GM19328 (cell line): ENCODE measurements around the gene MED10.
A peak's percentile ranks its signal among the peaks of the same experiment; 100 is the strongest.

ENCODE experiments used
- ATAC-seq: cut with Tn5 transposase; IDR thresholded peaks from one replicate; pipeline ENCODE4 v1.9.1; 2021; ENCODE audit warnings: mild to moderate bottlenecking, moderate library complexity; ENCODE audit not compliant: unreplicated experiment

Gene MED10

DNA sequence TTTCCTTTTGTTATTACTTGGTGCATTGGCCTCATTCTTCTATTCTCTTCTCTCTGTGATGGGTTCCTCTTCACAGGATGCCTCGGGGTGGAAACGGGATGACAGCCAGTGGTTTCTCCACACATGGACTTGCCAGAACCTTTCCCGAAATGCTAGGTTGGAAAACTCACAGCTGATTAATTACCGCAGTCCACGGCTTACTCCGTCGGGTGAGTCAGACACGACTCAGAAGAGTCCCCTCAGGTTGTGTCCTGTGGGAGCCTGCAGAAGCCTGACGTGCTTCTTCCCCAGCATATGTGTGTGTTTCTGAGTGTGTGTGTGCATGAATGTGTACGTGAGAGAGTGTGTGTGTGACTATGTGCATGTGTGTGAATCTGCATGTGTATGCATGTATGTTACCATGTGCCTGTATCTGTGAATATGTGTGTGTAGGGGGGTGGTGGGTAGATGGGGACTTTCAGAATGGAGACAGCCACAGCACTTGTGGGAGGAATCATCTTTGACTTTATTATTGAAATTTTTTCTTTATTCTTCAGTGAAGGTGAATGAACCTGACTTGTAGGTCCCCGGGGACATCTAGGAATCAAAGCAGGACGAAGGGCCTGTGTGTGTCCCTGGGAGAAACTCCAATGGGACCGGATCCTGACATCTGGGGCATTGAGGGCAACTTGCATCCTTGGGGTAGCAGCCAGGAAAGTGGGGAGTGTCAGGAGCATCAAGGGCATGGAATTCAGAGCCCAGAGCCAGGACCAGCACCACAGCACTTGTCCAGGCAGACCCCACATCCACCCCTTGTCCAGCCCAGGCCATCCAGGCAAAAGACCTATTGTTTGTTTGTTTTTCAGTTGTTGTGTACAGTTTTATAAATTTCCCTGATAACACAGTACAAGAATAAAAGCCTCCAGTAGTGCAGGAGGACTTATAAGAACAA lies 21.9 kb upstream of the MED10 start:
- no peak for ATAC-seq

DNA sequence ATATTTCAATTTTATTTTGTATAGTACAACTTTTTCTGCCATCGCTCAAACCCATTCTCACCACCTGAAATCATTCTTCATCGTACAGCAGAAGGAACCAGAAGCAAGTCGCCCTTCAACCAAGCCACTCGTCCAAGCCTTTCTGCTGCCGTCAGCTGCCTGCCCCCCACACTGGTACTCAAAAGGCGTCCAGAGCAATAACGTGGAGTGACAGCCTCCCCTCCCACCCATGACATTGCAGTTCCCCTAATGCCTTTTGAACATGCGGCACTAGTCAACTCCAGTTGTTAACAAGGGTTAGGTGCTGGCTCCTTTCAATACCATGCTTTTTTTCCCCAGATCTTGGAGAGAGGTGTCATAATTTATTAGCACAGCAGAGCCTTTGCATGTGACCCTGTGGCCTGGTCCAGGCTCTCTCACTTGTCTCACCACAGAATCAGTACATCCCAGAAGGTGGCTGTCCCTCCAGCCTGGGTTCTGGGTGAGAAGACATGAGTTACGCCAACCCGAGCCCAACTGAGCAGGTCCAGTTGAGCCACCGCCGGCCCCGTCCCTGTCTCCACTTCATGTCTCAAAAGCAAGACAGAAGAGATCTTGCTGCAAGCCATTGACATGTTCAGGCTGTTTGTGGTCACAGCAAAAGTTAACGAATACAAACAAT lies 20.4 kb upstream of the MED10 start:
- no peak for ATAC-seq

DNA sequence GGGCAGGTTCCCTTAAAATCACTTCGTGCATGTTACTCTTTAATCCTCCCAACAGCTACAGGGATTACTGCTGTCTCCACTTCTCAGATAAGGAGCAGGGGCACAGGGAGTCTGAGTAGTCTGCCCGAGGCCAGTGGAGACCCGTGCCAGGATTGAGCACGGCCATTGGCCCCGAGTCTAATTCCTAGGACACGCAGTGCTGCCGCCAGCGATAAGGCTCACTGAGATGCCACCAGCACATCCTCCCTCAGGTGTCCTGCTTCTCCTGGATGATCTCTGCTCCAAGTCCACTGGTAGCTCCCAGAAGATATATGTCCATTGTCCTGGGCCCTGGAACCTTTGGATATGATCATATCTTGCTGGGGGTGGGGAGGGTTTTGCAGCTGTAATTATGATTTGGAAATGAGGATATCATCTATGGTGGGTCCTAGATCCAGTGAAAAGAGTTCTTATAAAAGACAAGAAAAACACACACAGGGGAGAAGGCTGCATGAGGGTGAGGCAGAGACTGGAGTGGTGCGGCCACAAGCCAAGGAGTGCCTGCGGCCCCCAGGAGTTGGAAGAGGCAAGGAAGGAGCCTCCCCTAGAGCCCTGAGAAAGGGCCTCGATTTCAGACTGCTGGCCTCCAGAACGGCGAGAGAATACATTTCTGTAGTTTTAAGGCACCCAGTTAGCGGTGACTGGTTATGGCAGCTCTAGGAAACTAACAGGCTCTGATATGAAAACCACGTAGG lies 19.4 kb upstream of the MED10 start:
- no peak for ATAC-seq

DNA sequence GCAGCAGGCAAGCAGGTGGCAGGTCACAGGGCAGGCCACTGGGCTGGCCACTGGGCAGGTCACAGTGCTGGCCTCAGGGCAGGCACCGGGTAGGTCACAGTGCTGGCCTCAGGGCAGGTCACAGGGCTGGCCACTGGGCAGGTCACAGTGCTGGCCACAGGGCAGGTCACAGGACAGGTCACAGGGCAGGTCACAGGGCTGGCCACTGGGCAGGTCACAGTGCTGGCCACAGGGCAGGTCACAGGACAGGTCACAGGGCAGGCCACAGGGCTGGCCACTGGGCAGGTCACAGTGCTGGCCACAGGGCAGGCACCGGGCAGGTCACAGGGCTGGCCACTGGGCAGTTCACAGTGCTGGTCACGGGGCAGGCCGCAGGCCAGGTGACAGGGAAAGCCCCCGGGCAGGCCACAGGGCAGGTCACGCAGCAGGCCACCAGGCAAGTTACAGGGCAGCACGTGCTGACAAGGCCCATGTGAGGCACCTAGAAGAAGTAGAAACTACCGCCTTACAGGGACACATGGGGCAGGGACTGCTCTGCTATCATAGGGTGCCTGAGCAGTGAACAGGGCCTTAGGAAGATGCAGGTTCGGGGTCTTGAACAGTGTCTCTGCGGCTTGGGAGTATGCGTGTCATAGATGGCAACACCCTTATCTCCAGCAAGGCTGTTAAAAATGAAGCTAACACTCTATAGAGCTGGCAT lies 18.6 kb upstream of the MED10 start:
- no peak for ATAC-seq

DNA sequence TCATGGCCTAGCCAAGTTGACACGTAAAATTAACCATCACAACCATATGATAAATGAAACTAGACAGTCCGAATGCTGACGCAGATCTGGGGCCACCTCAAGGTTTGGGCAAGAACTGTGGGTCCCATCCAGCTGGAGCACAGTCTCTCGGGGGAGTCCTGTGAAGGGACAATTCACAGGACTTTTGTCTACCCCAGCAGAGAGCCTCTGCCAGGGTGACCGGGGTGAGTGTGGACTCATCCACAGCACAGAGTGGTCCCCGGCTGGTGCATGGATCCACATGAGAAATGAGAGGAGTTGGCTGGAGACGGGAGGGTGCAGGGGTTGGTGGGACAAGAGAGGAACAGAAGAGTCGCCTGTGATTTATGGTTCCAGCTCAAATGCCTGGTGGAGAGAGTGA lies 17.7 kb upstream of the MED10 start:
- ATAC-seq = no peak

DNA sequence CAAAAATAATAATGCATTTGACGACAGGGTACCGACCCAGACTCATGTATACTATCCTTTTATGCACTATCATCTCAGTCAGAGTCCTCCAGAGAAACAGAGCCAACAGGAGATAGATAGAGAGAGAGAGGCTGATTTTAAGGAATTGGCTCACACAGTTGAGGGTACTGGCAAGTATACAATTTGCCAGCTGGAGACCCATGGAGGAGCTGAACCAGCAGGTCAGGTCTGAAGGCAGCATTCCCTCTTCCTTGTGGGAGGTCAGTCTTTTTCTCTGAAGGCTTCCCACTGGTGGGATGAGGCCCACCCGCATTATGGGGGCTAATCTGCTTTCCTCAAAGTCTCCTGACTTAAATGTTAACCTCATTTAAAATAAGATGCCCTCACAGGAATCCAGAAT lies 17.3 kb upstream of the MED10 start:
- no peak for ATAC-seq

DNA sequence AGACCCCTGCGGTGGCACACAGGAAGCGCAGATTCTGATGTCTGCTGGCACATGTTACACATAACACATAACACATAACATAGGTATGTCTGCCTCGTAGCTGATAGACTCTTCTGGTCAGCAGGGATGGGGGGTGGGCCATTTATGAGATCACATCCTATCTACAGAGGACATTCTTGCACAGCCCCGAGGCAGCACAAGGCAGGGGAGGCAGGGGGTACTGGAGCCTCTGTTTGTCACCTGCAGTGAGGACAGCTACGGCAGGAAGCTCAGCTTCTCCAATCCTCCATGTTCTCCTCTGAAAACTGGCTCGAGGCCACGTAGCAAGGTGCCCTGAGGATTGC lies 16.7 kb upstream of the MED10 start:
- no peak for ATAC-seq

DNA sequence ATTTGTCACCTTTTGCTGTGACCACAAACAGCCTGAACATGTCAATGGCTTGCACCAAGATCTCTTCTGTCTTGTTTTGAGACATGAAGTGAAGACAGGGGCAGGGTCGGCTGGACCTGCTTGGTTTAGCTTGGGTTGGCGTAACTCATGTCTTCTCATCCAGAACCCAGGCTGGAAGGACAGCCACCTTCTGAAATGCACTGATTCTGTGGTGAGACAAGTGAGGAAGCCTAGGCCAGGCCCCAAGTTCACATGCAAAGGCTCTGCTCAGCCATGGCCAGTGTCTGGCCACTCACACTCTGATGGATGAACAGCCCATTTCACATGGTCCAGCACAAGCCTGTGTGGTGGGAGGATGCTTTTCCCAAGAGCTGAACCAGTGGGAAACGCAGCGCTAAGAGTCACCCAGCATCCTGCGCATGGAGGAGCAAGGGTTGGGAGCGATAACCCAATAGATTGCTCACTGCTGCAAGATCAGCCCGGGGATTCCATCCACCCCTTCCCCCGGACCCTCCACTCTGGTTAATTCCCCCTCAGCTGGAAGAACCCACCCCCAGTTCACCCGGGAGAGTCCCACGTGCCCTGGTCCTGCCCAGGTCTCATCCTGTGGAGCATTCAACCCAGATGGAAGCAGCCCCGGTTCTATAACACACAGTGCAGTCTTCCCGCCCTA lies 16.2 kb upstream of the MED10 start:
- no peak for ATAC-seq

DNA sequence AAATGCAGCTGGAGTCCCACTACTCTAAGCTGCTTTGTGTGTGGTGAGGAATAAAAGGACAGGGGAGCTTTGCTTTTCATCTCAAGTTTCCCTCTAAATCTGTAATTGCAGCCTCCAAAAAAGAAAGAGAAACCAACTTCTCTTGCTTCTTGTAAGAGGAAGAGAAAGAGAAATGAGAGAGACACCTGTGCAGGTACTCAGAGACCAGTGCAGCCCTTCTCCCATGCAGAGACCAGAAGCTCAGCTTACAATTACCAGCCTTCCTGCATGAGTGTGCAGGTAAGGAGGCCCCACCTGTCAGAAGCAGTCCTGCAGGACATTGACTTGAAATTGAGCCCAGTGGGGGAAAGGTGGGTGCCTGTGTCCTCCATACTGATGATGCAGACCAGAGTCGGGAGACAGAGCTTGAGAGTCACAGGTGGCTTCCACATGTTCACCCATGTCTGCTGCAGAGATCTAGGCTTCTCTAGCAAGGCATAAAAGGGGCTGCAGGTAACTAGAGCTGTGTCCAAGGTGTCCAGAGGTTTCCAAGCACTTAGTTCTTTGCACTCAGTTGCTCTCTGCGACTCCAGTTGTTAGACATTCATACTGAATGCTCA lies 15.3 kb upstream of the MED10 start:
- no peak for ATAC-seq

DNA sequence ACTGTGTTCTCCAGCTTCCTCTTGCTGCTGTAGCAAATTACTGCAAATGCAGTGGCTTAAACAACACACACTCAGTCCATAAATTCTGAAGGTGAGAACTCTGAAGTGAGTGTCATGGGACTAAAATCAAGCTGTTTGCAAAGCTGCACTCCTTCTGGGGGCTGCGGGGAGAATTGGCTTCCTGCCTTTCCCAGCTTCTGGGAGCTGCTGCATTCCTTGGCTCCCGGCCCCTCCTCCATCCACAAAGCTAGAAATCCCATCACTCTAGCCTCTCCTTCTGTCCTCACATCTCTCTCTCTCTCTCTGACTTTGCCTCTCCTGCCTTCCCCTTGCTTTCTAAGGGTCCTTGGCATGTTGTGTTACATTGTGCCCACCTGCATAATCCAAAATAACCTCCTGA lies 14.2 kb upstream of the MED10 start:
- no peak for ATAC-seq

DNA sequence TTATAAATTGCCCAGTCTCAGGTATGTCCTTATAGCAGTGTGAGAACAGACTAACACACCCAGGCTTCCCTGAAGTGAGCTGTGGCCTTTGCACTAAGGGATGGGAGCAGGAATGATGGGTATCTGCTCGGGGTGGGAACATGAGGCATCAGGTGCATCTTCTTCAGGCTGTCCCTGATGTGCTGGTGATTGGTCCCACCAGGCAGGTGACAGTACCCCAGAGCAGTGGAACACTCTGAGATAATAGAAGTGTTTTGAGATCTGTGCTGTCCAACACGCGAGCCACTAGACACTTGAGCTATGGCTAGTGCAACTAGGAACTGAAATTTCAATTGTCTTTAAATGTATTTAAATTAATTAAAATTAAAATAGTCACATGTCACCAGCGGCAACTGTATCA lies 12.8 kb upstream of the MED10 start:
- no peak for ATAC-seq

DNA sequence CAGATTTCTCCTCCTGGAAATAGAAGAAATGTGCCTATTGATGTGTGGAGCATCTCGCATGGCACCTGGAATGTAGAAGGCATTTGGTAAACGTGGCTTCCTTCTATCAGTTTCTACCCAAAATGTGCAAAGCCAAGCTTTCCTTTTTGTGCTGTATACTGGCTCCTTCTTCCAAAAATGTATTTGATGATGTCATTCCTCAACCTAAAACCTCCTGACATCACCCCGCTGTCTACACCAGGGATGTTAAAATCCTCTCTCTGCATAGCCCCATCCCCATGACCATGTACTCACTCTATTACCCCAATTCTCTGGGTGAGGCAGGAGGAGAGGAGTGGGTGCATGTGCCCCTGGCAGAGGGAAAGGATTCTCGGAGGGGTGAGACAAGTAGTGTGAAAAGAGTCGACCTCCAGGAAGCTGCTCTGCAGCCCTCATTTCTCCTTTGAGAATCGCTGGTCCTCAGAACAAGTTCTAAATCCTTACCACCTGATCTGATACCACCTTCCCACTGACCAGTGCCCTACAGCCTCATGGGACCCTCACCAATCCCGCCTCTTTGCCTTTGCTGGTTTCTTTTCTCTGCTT lies 11.7 kb upstream of the MED10 start:
- ATAC-seq = no peak

DNA sequence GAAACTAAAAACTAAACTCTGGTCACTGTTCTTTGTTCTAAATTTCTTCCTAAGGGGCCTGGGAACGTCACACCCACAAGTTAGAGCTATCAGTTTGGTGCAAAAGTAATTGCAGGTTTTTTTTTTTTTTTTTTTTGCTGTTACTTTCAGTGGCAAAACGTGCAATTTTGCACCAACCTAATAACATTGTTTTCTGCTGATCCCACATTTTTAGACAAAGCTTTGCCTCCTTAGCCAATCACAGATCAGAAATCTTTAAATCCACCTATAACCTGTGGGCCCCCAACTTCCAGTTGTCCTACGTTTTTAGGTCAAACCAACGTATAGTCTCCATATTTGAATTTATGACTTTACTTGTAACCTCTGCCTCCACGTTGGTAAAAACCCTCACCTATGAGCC lies 11.1 kb upstream of the MED10 start:
- ATAC-seq = no peak

DNA sequence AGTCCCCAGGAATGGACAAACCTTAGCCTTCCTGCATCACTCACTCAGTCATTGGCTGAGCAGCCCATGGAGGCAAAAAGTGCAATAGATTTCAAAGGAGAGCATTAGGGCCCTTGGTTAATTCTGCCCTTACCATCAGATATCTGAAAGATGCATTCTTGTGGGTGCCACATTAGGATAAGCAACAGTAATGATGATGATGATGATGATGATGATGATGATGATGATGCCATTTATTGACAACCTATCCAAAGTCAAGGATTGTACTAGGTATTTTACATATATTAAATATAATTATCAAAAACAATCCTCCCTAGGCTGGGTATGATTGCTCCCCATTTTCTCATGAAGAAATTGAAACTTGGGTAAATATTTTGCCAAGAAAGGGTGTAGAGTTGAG lies 9.6 kb upstream of the MED10 start:
- ATAC-seq = no peak

DNA sequence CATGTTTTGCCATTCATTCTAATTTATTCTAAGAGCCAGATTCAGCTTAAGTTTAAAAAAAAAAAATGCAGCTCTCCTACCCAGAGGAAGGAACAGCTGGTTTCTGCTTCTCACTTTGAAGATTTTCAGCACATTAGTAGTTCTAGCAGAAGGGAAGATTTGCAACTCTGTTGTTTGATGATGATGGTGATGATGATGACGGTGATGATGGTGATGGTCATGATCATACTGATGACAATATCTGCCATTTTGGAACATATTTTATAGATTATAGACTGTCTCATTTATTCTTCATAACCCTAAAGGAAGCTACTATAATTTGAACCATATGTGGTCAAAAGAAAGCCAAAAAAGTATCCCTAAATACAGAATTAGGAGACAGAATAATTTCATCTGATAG lies 7.9 kb upstream of the MED10 start:
- ATAC-seq = no peak

DNA sequence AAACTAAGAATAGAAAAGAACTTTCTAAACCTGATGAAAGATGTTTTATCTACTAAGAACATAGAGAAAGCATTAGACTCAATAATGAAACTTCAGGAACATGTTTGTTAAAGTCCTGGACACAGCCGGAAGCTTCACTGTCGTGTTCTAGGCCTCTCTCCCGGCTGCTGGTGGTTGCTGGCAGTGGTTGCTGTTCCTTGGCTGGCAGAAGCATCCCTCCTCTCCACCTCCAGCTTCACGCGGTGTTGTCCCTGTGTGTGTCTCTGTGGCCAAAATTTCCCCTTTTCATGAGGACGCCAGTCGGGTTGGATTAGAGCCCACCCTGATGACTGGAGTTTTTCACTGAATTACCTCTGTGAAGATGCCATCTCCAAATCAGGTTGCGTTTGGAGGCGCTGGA lies 6.5 kb upstream of the MED10 start:
- no peak for ATAC-seq

DNA sequence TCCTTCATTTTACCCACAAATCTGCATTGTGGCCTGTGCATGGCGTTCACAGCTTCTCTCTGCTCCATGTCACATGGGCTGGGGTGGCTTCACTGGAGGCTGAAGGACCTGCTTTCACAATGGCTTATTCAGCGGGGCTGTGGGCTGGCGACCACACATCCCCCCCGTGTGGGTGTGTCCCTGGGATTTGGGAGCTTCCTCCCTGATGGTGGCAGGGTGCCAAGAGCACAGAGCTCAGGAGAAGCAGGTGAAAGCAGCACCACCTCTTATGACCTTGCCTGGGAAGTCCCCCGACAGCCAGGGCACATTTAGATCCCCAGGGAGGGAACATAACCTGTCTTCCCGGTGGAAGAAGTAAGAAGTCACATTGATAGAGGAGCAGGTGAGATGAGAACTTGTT lies 5.0 kb upstream of the MED10 start:
- no peak for ATAC-seq

DNA sequence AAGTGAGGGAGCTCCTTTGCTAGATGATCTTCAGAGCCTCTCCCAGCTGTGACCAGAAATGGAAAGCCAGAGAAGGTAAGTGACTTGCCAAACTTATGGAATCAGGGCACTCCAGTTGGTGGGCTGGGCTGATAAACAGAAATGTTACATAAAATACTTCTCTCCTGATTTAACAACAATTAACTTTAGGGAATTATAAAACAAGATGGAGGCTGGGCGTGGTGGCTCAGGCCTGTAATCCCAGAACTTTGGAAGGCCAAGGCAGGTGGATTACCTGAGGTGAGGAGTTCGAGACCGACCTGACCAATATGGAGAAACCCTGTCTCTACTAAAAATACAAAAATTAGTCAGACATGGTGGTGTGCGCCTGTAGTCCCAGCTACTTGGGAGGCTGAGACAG lies 899 bp upstream of the MED10 start:
- ATAC-seq = no peak

DNA sequence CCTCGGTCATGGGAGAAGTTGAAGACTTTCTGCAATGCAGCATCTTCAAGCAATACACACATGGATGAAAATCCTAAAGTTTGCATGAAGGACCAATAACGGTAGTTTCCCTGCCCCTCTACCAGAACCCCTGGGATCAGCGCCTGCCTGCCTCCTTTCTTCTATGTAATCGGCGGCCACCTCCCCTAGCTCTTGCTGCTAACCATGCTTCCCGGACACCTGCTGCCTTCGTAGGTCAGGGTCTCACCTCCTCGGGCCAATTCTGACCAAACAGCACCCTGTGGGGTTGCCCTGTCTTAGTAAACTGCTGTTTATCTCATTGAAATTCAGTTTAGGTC lies 388 bp upstream of the MED10 start:
- peak; percentile 20 for ATAC-seq

DNA sequence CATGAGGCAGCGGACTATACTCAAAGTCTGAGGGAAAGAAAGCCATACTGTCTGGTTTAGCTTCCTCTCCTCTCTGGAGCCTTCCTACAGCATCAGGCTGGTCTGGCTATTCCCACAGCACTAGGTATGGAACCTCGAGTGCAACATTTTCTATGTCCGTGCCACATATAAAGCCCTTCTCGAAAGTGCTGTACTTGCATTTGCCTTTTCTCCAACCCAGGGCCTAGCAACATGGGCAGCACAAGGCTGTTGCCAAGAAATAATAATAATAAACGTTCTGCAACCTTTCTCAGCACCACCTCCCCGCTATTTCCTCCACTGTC lies 804 bp downstream of the MED10 start:
- no peak for ATAC-seq
